ENCODE results near the gene TBC1D3I.
"Not testable (repeated sequence)": the region's sequence is repeated elsewhere in the genome, so short reads cannot be mapped to it uniquely, and the experiment has no call there.

DNA sequence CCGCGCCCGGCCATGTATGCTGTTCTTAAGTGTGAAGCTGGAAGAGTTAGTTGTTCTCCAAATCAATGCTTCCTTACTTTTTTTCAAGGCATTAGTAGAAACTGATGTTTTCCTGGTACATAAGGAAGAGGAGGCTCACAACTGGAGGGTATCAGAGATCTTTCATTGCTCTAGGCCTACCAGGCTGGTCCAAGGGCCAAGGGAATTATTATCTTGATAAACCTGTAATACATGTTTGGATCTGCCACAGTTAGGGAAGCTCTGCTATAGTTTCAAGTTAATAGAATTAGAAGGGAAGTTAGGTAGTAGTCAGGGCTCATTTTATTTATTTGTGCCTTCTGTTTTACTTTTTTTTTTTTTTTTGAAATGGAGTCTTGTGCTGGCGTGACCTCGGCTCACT lies 19.8 kb upstream of the TBC1D3I start:
- TF ChIP-seq, protein P1, sequence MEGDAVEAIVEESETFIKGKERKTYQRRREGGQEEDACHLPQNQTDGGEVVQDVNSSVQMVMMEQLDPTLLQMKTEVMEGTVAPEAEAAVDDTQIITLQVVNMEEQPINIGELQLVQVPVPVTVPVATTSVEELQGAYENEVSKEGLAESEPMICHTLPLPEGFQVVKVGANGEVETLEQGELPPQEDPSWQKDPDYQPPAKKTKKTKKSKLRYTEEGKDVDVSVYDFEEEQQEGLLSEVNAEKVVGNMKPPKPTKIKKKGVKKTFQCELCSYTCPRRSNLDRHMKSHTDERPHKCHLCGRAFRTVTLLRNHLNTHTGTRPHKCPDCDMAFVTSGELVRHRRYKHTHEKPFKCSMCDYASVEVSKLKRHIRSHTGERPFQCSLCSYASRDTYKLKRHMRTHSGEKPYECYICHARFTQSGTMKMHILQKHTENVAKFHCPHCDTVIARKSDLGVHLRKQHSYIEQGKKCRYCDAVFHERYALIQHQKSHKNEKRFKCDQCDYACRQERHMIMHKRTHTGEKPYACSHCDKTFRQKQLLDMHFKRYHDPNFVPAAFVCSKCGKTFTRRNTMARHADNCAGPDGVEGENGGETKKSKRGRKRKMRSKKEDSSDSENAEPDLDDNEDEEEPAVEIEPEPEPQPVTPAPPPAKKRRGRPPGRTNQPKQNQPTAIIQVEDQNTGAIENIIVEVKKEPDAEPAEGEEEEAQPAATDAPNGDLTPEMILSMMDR (IDR thresholded peaks at IDR 0.05; ENCODE audit: low read depth, low read length, poor library complexity, severe bottlenecking), result not testable (repeated sequence)
- not testable (repeated sequence) for TF ChIP-seq EZH2phosphoT487 (IDR thresholded peaks at IDR 0.05; ENCODE audit: borderline replicate concordance, low read length)
